Caco-2 (cell line): Measurements from ENCODE around the gene SV2C. TPM values are rescaled to one million over a fixed set of nuclear protein-coding genes. Genes with fewer than 3 reads are reported as not detected.
"Not testable (repeated sequence)": the region's sequence is repeated elsewhere in the genome, so short reads cannot be mapped to it uniquely, and the experiment has no call there.

Experiments used
- BruUV-seq: library from RNA; stranded (reverse); fragments of 400-500 nt; replicated peaks from 2 replicates; lab custom pipeline; 2021; lab: Mats Ljungman, UMichigan
- CTCF ChIA-PET: fragments of 300-600 bp; sonication (Branson Sonifier 250); formaldehyde crosslinking; loops from one replicate; lab custom pipeline; 2022; ENCODE audit warnings: antibody characterized with exemption; lab: Charles Lee
- POLR2A ChIA-PET: fragments of 300-600 bp; sonication (Branson Sonifier 250); formaldehyde crosslinking; loops from one replicate; lab custom pipeline; 2022; ENCODE audit warnings: antibody characterized with exemption; lab: Charles Lee
- DNase-seq, 2 experiments: peaks; one replicate each; pipeline versions ENCODE4 v3.0.0 to v3.0.0-alpha.2; 2020 to 2022
- H3K27me3 ChIP-seq: replicated peaks from 2 replicates; pipeline ENCODE4 v1.6.0; 2011; ENCODE audit warnings: low read length; ENCODE audit not compliant: control insufficient read depth, insufficient read depth
- H3K36me3 ChIP-seq: 2 replicates; pipeline ENCODE4 v1.5.1; 2011; ENCODE audit warnings: low read length; ENCODE audit not compliant: control insufficient read depth, insufficient read depth
- H3K4me1 ChIP-seq: fragments of 250-450 bp; sonication (Bioruptor Pico); 2 replicates; pipeline ENCODE4 v1.5.1; 2020; ENCODE audit warnings: mild to moderate bottlenecking
- H3K4me3 ChIP-seq: 2 replicates; pipeline ENCODE4 v1.5.1; 2011; ENCODE audit warnings: low read depth, mild to moderate bottlenecking, control low read depth, low read length
- H3K9me3 ChIP-seq: fragments of 250-450 bp; sonication (Bioruptor Pico); 2 replicates; pipeline ENCODE4 v1.5.1; 2020; ENCODE audit warnings: mild to moderate bottlenecking, moderate library complexity
- H3K27ac Mint-ChIP-seq: one replicate; pipeline ENCODE4 v1.8.0; 2022; ENCODE audit warnings: mixed read lengths; ENCODE audit not compliant: unreplicated experiment
- H3K27me3 Mint-ChIP-seq: one replicate; pipeline ENCODE4 v1.8.0; 2022; ENCODE audit warnings: mixed read lengths; ENCODE audit not compliant: insufficient read depth, unreplicated experiment
- H3K36me3 Mint-ChIP-seq: one replicate; pipeline ENCODE4 v1.8.0; 2022; ENCODE audit warnings: mild to moderate bottlenecking, mixed read lengths; ENCODE audit not compliant: insufficient read depth, unreplicated experiment
- H3K4me1 Mint-ChIP-seq: one replicate; pipeline ENCODE4 v1.8.0; 2022; ENCODE audit warnings: low read depth, mixed read lengths; ENCODE audit not compliant: unreplicated experiment
- H3K4me3 Mint-ChIP-seq: one replicate; pipeline ENCODE4 v1.8.0; 2022; ENCODE audit warnings: mild to moderate bottlenecking, moderate library complexity, mixed read lengths; ENCODE audit not compliant: unreplicated experiment
- H3K9me3 Mint-ChIP-seq: one replicate; pipeline ENCODE4 v1.8.0; 2022; ENCODE audit warnings: mixed read lengths; ENCODE audit not compliant: unreplicated experiment
- intact Hi-C: fragments of 100-400 bp; cut with micrococcal nuclease; formaldehyde crosslinking; loops from one replicate; pipeline ENCODE4 v1.10.0; 2022; ENCODE audit not compliant: unreplicated experiment
- total RNA-seq: library from RNA; stranded (reverse); gene quantifications from 2 replicates; pipeline ENCODE4 v1.2.3, GENCODE V29; 2022
- TF ChIP-seq, protein P1 (sequence below), 2 experiments: fragments of 200-600 bp in 1 of 2; IDR thresholded peaks; 1 replicate in 1 of 2; 2 replicates in 1 of 2; pipeline versions ENCODE4 v1.5.1 to v1.8.0; 2011 to 2022; ENCODE audit warnings: antibody characterized with exemption in 1 of 2, control low read depth in 1 of 2, inconsistent platforms in 1 of 2, low read depth in 1 of 2, low read length in 1 of 2, mild to moderate bottlenecking in 1 of 2, moderate library complexity in 1 of 2; ENCODE audit not compliant: insufficient read depth in 1 of 2, severe bottlenecking in 1 of 2, unreplicated experiment in 1 of 2

The SV2C gene
- total RNA-seq, 1 experiment from 2014 or later = not detected

GRCh38 chr5:76366596-76366995 lies 283.4 kb downstream of the SV2C start:
- CTCF ChIA-PET = interaction anchor here (0.8 kb wide), 1 partner anchor 26 kb away, joined by 13 read pairs; no protein-coding TSS in a partner anchor
- no peak overlapping the region for H3K4me3 Mint-ChIP-seq

DNA sequence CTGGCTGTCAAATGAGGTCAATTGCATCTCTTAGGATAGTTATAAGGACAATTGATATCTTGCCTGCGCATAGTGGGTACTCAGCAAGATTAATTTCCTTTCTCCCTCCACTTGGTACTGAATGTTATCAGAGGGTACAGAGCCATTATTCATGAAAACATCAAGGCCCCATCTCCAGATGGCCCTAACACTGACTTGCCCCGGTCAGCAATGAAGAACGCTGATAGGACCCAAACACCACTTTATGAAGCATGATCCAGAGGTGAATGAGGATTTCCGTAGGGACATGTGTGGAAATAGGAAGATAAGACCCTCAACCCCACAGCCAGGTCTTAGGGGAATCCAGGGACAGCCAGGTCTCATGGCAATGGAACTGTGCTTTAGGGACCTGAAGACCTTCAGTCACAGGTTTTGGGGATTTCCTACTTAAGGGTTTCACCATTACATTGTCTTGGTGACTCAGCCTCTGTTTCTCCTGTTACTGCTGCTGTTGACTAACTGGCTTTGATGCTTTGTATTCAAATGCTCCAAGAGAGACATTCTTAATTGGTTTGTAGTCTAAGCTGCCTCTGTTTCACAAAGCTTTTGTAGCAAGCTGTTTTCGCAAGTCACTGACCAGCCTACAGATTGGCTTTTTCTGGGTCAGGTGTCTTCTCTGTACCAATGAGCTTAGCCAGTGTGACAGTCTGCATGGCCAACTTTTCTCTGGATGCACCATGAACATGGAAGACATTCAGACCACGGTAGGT lies 284.6 kb downstream of the SV2C start:
- ChIA-PET CTCF (no interaction called here), POLR2A (no interaction called here)
- no peaks in the 10 kb centered on the region for H3K36me3 ChIP-seq
- peaks cover 5% of the 10 kb centered on the region for H3K36me3 Mint-ChIP-seq
- no peak overlapping the region for H3K4me3 ChIP-seq
- H3K9me3 Mint-ChIP-seq = peaks cover 12% of the 10 kb centered on the region
- peaks cover 24% of the 10 kb centered on the region for H3K4me1 Mint-ChIP-seq
- intact Hi-C loops = no loop called here
- DNase-seq = no peak
- no peaks in the 10 kb centered on the region for H3K27me3 ChIP-seq
- H3K4me3 Mint-ChIP-seq = no peak overlapping the region
- H3K4me1 ChIP-seq = peaks cover 14% of the 10 kb centered on the region
- no peaks in the 10 kb centered on the region for H3K27me3 Mint-ChIP-seq
- no peak overlapping the region for H3K27ac Mint-ChIP-seq
- BruUV-seq = no TSS peak
- H3K9me3 ChIP-seq = no peaks in the 10 kb centered on the region
- TF ChIP-seq, protein P1, sequence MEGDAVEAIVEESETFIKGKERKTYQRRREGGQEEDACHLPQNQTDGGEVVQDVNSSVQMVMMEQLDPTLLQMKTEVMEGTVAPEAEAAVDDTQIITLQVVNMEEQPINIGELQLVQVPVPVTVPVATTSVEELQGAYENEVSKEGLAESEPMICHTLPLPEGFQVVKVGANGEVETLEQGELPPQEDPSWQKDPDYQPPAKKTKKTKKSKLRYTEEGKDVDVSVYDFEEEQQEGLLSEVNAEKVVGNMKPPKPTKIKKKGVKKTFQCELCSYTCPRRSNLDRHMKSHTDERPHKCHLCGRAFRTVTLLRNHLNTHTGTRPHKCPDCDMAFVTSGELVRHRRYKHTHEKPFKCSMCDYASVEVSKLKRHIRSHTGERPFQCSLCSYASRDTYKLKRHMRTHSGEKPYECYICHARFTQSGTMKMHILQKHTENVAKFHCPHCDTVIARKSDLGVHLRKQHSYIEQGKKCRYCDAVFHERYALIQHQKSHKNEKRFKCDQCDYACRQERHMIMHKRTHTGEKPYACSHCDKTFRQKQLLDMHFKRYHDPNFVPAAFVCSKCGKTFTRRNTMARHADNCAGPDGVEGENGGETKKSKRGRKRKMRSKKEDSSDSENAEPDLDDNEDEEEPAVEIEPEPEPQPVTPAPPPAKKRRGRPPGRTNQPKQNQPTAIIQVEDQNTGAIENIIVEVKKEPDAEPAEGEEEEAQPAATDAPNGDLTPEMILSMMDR (IDR thresholded peaks at IDR 0.05; ENCODE audit: insufficient read depth in 1 of 2, low read depth in 1 of 2, low read length in 1 of 2, severe bottlenecking in 1 of 2, unreplicated experiment in 1 of 2) = no peak

More at GRCh38 chr5:76366596-76366995, 283.4 kb downstream of the SV2C start:
- H3K4me1 Mint-ChIP-seq = peaks cover 12% of the 10 kb centered on the region
- POLR2A ChIA-PET = no interaction called here
- no TSS peak for BruUV-seq
- H3K4me3 ChIP-seq = no peak overlapping the region
- H3K36me3 ChIP-seq = no peaks in the 10 kb centered on the region
- intact Hi-C loops = no loop called here
- H3K9me3 Mint-ChIP-seq = peaks cover 12% of the 10 kb centered on the region
- no peak for DNase-seq
- H3K27me3 Mint-ChIP-seq = no peaks in the 10 kb centered on the region
- H3K4me1 ChIP-seq = peaks cover 4% of the 10 kb centered on the region; the same call in 1 of the 2 replicates
- H3K9me3 ChIP-seq = no peaks in the 10 kb centered on the region
- TF ChIP-seq, protein P1 (IDR thresholded peaks at IDR 0.05; ENCODE audit: insufficient read depth in 1 of 2, low read depth in 1 of 2, low read length in 1 of 2, severe bottlenecking in 1 of 2, unreplicated experiment in 1 of 2) = no peak
- no peak overlapping the region for H3K27ac Mint-ChIP-seq
- no peaks in the 10 kb centered on the region for H3K27me3 ChIP-seq
- no peaks in the 10 kb centered on the region for H3K36me3 Mint-ChIP-seq

GRCh38 chr5:76368941-76369340 lies 285.8 kb downstream of the SV2C start:
- Mint-ChIP-seq H3K27me3 (no peaks in the 10 kb centered on the region), H3K4me3 (no peak overlapping the region), H3K27ac (peak overlapping the region; percentile 4), H3K36me3 (peaks cover 5% of the 10 kb centered on the region), H3K4me1 (peaks cover 27% of the 10 kb centered on the region), H3K9me3 (peaks cover 12% of the 10 kb centered on the region)
- TF ChIP-seq, protein P1 (IDR thresholded peaks at IDR 0.05; ENCODE audit: insufficient read depth in 1 of 2, low read depth in 1 of 2, low read length in 1 of 2, severe bottlenecking in 1 of 2, unreplicated experiment in 1 of 2) = no peak
- intact Hi-C loops = no loop called here
- Histone ChIP-seq H3K4me1 (peaks cover 18% of the 10 kb centered on the region), H3K4me3 (no peak overlapping the region), H3K27me3 (no peaks in the 10 kb centered on the region), H3K36me3 (no peaks in the 10 kb centered on the region), H3K9me3 (no peaks in the 10 kb centered on the region)
- no peak for DNase-seq
- no TSS peak for BruUV-seq
- CTCF ChIA-PET = no interaction called here
- POLR2A ChIA-PET = no interaction called here

- DNase-seq, H3K27me3 ChIP-seq, H3K4me3 Mint-ChIP-seq, intact Hi-C loops, H3K9me3 ChIP-seq, POLR2A ChIA-PET, H3K27ac Mint-ChIP-seq, H3K4me3 ChIP-seq, CTCF ChIA-PET, H3K27me3 Mint-ChIP-seq, BruUV-seq, H3K36me3 ChIP-seq: not testable (repeated sequence)
- peaks cover 32% of the 10 kb centered on the region for H3K4me1 Mint-ChIP-seq
- peaks cover 18% of the 10 kb centered on the region for H3K4me1 ChIP-seq
- H3K9me3 Mint-ChIP-seq = peaks cover 12% of the 10 kb centered on the region
- H3K36me3 Mint-ChIP-seq = peaks cover 10% of the 10 kb centered on the region
Observed at GRCh38 chr5:76369668-76370067, 286.5 kb downstream of the SV2C start.
